ENCODE data around the gene CMSS1. TPM values are rescaled to one million over a fixed set of nuclear protein-coding genes. Genes with fewer than 3 reads are reported as not detected.

Gene CMSS1
- total RNA-seq, 1 experiment from 2014 or later, result 86.3 TPM

GRCh38 chr3:99842826-99843589 is 25.3 kb downstream of the CMSS1 start:
- intact Hi-C loops (cut with micrococcal nuclease; ENCODE audit: unreplicated experiment) (loop anchor here (5.0 kb wide), 1 partner anchor 204 kb away; no protein-coding TSS in a partner anchor), in situ Hi-C loops (cut with HindIII; ENCODE audit: low pct_unique_long_range_greater_than_20kb, low sequenced_read_pairs) (no loop called here)
- peak; percentile 87 for ATAC-seq
- Histone ChIP-seq H3K4me3 (ENCODE audit: low read depth in 2 of 2, low read length in 2 of 2) (no peak overlapping the region), H3K27me3 (ENCODE audit: control insufficient read depth, insufficient read depth, low read length) (no peaks in the 10 kb centered on the region), H3K4me1 (ENCODE audit: control insufficient read depth, insufficient read depth, low read length) (peaks cover 16% of the 10 kb centered on the region), H3K27ac (ENCODE audit: low read length) (peak overlapping the region; percentile 64), H3K36me3 (ENCODE audit: control insufficient read depth, insufficient read depth, low read length) (no peaks in the 10 kb centered on the region), H3K9me3 (ENCODE audit: control insufficient read depth, insufficient read depth, low read depth, low read length) (no peaks in the 10 kb centered on the region)
- BruUV-seq (replicated peaks), result no TSS peak
- TF ChIP-seq CTCF (IDR thresholded peaks at IDR 0.05), result peak; percentile 79
- no peak for TF ChIP-seq TCF7L2 (IDR thresholded peaks at IDR 0.05; ENCODE audit: low read depth, low read length)
- POLR2A ChIA-PET, result no interaction called here
- CTCF ChIA-PET, result interaction anchor here (0.6 to 2.2 kb wide), 6 partner anchors 19 to 411 kb away, joined by 3 to 29 read pairs (median 5); no protein-coding TSS in a partner anchor
- no peak for DNase-seq (ENCODE audit: low read depth, low spot score)

GRCh38 chr3:99843590-99844258 is 26.1 kb downstream of the CMSS1 start:
- Histone ChIP-seq H3K4me1 (ENCODE audit: control insufficient read depth, insufficient read depth, low read length) (peaks cover 16% of the 10 kb centered on the region), H3K4me3 (ENCODE audit: low read depth in 2 of 2, low read length in 2 of 2) (no peak overlapping the region), H3K27me3 (ENCODE audit: control insufficient read depth, insufficient read depth, low read length) (no peaks in the 10 kb centered on the region), H3K27ac (ENCODE audit: low read length) (peak overlapping the region; percentile 30), H3K36me3 (ENCODE audit: control insufficient read depth, insufficient read depth, low read length) (no peaks in the 10 kb centered on the region), H3K9me3 (ENCODE audit: control insufficient read depth, insufficient read depth, low read depth, low read length) (no peaks in the 10 kb centered on the region)
- peak; percentile 67 for ATAC-seq
- ChIA-PET POLR2A (interaction anchor here (1.3 kb wide), 1 partner anchor 417 kb away, joined by 19 read pairs; the partner anchor contains the start of gene TBC1D23), CTCF (interaction anchor here (1.0 to 2.2 kb wide), 5 partner anchors 10 to 410 kb away, joined by 3 to 29 read pairs (median 3); no protein-coding TSS in a partner anchor)
- no TSS peak for BruUV-seq (replicated peaks)
- intact Hi-C loops (cut with micrococcal nuclease; ENCODE audit: unreplicated experiment) (loop anchor here (5.0 kb wide), 1 partner anchor 204 kb away; no protein-coding TSS in a partner anchor), in situ Hi-C loops (cut with HindIII; ENCODE audit: low pct_unique_long_range_greater_than_20kb, low sequenced_read_pairs) (no loop called here)
- TF ChIP-seq REST (IDR thresholded peaks at IDR 0.05; ENCODE audit: insufficient read depth in 1 of 2, low read depth in 2 of 2, low read length in 1 of 2), result no peak
- TF ChIP-seq CTCF (IDR thresholded peaks at IDR 0.05), result peak; percentile 48; the same call in 1 of the 2 replicates
- DNase-seq (ENCODE audit: low read depth, low spot score), result no peak
